GM04504 (cell line): Measurements from ENCODE around the gene KCND1.
A peak's percentile ranks its signal among the peaks of the same experiment; 100 is the strongest.
"Not testable (repeated sequence)": the region's sequence is repeated elsewhere in the genome, so short reads cannot be mapped to it uniquely, and the experiment has no call there.

ENCODE experiments used
- DNase-seq: peaks from one replicate; pipeline ENCODE4 v3.0.0-alpha.2; 2012; ENCODE audit warnings: low read depth

Gene KCND1

DNA sequence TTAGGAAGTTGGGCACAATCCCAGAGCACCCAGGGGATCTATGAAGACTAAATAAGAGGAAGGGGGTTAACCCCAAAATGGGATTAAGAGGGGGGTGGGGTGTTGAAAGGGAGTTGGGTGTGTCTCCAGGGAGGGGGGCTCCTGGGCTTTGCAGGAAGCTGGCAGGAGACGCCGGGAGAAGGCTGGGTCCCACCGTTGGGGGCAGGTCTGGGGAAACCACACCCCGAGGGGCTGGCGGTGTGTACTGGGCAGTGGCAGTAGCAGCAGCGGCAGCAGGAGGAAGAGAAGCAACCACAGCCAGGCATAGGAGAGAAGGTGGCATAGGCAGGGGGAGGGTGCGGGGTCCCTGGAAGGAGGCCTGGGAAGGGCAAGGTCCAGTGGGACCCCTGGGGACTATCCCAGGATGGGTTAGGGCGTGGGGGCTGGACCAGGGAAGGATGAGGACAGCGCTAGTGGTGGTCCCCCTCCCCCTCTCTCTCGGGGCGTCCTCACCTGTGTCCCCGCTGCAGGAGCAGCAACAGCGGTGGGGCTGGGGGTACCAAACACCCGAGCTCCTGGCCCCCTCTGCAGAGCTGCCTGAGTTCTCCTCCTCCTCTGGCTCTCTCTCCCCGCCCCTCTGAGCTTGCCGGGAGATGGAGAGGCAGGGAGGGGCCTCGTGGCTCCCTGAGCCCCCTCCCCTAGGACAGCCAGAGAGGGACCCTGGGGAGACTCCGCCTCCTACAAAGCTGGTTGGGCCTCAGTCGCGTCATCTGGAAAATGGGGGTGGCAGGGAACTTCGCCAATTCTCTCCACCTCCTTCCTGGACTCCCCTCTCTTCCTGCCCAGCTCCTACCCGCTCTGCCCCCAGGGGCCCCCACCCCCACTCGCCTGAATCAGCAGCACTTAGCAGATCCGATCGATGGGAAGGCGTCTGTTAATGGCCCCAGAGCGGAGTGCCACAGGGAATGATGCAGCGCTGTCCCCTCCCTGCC lies at the start of gene KCND1:
TSS of gene KCND1 (minus strand) at position 596 of the 971 bp plus-strand sequence. CDS start 1,573 bp downstream, outside the sequence.
- DNase-seq, result no peak

DNA sequence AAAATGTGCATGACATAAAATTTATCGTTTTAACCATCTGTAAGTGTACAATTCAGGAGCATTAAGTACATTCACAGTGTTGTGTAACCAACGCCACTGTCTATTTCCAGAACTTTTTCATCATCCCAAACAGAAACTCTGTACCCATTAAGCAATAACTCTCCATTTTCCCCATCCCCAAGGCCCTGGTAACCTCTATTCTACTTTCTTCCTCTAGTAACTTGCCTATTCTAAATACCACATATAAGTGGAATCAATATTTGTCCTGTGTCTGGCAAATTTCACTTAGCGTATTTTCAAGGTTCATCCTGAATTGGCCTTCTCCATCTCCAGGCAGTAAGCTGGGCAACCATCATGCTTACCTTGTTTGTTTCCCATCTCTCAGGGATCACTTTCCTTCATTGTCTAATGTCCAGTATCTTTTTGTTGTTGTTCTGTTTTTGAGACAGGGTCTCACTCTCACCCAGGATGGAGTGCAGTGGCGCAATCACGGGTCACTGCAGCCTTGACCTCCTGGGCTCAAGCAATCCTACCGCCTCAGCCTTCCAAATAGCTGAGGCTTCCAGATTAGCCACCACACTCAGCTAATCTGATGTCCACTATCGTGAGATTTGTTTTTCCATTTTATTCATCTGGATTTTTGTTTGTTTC lies 48.1 kb upstream of the KCND1 start:
- no peak for DNase-seq

DNA sequence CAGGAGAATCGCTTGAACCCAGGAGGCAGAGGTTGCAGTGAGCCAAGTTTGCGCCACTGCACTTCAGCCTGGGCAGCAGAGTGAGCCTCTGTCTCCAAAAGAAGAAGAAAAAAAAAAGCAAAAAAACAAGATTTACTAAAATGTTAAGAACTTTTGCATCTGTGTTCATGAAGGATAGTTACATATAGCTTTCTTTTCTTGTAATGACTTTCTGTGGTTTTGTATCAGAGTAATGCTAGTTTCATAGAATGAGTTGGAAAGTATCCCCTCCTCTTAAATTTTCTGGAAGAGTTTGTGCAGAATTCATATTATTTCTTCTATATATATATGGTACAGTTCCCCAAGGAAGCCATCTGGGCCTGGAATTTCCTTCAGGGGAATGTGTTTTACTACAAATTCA lies 47.4 kb upstream of the KCND1 start:
- DNase-seq, result no peak

- no peak for DNase-seq
Observed at GRCh38 chrX:49003696-49004095, 32.1 kb upstream of the KCND1 start.

DNA sequence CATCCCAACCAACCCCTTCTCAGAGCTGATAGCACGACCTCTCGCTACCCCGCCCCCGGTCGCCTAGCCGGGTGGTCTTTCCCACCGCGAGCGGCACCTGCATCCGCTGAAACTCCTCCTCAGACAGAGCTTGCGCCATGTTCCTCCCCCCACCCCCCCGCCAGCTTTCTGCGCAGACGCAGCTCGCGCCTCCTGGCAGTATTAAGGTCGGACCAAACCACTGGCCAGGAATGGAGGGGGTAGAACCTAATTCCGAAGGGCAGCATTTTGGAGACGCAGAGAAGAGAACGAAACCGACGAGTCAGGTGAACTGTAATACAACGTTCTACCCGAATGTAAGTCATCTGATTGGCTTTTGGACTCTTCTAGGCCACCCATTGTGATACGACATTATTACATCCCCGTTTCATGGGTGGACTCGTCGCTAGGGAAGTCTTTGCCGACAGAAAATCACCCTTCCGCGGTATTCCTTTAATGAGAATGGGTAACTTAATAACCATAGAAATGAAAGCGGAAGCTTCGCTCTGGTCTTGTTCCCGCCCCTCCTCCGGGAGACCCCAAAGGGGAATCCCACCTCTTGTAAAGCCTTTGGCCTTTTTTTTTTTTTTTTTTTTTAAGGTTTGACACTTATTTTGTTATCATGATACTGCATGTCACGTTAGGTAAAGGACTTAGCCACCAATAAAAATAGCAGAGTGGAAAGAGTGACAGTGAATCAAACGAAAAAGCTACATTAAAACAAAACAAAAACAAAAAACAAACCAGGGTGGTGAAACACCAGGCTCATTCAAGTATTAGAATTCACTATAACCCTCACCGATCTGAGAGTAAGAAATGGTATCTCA lies 30.7 kb upstream of the KCND1 start, which contains the start of gene GRIPAP1:
TSS of gene GRIPAP1 (minus strand) at position 174 of the 845 bp plus-strand sequence. CDS start at position 139, 35 bp downstream.
- DNase-seq, result peak; percentile 46

- no peak for DNase-seq
Observed at GRCh38 chrX:49001521-49002090, 30.0 kb upstream of the KCND1 start.

DNA sequence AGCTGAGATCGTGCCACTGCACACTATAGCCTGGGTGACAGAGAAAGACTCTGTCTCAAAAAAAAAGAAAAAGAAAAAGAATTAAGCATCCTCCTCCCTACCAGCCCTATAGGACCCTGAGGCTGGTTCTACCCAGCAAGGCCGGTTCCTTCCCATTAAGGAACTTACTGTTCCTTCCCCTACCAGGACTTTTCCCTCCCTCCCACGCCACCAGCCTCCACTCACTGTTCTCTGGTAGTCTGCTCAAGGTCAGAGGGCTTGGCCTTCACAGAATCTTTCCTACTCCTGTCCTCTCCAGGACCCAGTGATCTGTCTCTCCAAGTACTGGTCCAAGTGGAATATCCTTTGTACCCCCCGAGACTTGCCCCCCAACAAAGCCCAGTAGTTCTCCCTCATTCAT lies 29.0 kb upstream of the KCND1 start:
- no peak for DNase-seq

- DNase-seq, result no peak
Observed at GRCh38 chrX:48999030-48999429, 27.4 kb upstream of the KCND1 start.

DNA sequence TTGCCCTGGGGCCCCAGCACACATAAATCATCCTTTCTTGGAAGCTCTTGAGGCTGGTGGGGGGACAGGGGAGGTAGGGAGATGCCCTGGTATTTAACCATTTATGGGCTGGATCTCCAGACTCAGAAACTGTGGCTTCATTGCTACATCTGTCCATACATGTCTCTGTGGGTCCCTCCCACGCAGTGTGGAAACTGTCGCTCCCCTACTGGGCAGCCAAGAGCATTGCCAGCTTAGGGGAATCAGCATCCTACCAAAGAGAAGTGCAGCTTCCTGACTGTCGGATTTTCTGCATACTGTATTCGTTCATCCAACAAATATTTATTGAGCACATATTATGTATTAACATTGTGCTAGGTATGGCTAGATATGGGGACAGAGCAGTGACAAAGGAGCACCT lies 26.7 kb upstream of the KCND1 start:
- no peak for DNase-seq

DNA sequence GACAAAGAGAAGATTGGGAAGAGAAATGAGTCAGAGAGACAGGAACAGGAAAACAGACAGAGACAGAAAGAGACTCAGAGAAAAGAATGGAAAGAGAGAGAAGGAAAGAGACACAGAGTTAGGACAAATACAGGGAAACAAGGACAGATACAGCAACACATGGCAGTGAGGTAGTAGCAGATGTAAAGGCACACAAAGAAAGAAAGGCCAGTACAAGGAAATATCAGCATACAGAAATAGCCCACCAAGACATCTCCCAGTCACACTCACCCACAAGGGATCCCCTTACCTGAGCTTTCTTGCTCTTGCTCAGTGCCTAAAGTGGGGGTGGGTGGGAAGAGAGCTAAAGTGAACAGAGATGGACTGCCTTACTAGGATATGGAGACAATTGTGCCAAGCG lies 26.2 kb upstream of the KCND1 start:
- DNase-seq, result no peak

- no peak for DNase-seq
Observed at GRCh38 chrX:48997455-48997854, 25.8 kb upstream of the KCND1 start.

DNA sequence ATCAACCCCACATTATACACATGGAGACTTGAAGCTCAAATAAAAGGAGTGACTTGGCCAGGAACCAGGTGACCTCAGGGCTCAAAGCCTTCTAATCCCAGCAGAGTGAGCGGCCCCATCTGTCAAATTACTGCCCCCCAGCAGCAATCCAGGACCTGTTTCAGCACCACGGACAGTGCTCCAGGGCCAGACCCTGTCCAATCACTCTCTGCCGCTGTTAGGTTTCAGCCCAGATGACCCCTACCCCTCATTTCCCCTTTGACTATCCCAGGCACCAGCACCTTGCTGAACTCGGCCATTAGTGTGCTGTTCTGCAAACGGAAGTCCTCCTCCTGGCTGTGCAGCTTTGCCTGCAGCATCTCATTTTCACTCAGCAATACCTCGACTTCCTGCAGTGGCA lies 25.3 kb upstream of the KCND1 start:
- no peak for DNase-seq

- DNase-seq, result no peak
Observed at GRCh38 chrX:48992341-48992740, 20.7 kb upstream of the KCND1 start.

DNA sequence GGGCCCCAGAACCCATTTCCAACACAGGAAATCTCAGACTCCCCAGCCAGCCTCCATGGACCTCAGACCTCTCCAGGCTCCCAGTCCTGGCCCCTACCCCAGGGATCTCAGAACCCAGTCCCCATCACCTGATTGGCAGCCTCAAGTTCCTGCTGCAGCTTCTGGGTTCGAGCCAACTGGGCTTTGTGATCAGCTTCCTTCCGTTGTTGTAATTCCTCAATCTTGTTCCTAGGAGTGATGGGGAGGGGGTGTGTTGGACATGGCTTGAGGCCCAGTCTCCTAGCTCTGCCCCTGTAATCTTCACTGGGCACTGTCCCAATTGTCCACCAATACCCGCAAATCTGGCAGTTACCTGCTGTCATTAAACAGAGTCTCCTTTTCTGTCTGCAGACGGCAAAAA lies 17.8 kb upstream of the KCND1 start:
- no peak for DNase-seq

GRCh38 chrX:48983896-48984295 lies 12.3 kb upstream of the KCND1 start:
- no peak for DNase-seq

GRCh38 chrX:48983081-48983480 lies 11.4 kb upstream of the KCND1 start:
- DNase-seq, result no peak

DNA sequence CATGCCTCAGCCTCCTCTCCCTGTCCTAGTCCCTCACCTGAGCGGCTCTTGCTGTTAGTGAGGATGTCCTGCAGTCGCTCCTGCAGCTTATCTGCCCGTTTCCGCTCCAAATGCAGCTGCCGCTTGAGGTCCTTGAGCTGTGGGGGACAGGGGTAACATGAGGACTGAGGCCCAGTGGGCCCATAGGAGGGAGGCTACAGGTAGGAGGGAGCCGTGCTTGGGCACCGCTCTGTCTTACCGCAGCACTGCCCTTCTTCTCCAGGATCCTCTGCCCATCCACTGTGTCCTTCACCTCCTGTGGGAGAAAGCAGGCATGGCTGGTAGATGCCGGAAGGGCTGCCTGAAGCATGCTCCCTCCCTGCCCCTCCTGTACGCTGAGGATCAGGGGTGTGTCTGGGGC lies 9.5 kb upstream of the KCND1 start:
- no peak for DNase-seq

GRCh38 chrX:48980341-48980740 lies 8.7 kb upstream of the KCND1 start:
- DNase-seq, result not testable (repeated sequence)

DNA sequence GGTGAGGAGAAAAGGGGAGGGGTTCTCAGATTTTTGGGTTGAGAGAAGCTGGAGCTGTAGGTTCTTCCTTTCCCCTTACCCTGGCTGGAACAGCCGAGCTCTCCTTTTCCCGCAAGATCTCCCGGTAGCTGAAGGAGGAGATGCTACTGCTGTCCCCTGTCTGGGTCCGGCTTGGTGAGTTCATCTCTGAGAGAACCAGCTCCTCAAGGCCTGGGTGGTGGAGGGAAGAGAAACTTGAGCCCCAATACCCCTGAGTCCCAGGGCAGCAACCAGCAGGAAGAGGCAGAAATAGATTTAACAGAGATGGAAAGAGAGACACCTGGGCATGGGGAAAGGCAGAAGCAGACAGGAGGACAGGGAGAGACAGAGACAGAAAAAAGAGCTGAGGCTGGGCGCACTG lies 6.6 kb upstream of the KCND1 start:
- DNase-seq, result no peak

- no peak for DNase-seq
Observed at GRCh38 chrX:48976086-48976485, 4.4 kb upstream of the KCND1 start.

DNA sequence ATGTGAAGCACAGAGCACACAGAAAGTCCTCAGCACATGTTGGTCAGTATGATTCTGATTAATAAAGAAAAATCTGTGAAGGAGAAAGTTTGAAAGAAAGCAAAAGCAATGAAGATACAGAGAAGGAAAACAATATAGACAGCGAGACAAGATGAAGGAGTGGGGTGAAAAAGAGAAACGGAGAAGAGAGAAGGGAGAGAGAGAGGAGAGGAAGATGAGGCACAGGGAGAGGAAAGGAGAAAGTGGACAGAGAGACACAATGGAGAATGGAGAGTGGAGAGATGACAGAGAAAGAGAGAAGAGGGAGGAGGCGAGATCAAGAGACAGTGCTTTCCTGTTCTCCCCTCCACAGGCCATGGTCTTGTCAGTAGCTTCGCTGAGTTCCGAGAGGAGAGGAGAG lies 3.9 kb upstream of the KCND1 start:
- DNase-seq, result no peak

GRCh38 chrX:48975041-48975440 lies 3.4 kb upstream of the KCND1 start:
- no peak for DNase-seq
